ENCODE data around the gene FOXJ1.

FOXJ1 gene

DNA sequence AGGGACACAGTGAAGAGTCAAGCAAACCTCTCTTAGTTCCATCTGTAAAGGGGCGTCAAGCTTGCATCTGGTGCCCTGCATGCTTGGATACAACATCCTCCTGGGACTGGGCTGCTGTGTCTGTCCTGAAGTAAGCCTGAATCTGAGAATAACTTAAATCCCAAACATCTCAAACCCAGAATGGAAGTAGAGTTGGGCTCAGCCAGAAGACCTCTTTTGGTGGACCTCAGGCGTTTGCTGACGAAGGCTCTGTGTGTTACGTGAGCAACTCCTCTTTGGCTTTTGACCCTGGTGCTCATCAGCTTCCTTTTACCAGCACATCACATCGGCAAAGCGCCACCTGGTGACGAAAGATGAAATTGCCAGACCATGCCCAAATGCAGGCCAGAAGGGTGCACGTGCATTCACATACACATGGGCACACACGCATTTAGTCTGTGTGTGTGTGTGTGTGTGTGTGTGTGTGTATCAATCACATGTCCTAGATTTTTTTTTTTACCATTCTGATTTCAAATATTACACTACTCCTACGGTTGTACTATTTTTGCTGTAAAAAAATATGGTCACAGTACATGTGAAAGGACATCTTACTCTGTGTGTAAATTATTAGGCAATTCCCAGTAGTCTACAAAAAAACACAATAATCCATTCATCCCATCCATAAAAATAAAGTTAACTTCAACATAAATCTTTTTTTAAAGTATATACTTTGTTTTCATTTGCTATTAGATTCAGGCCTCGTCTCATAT lies 41.1 kb upstream of the FOXJ1 start:
- TF ChIP-seq, protein P1, sequence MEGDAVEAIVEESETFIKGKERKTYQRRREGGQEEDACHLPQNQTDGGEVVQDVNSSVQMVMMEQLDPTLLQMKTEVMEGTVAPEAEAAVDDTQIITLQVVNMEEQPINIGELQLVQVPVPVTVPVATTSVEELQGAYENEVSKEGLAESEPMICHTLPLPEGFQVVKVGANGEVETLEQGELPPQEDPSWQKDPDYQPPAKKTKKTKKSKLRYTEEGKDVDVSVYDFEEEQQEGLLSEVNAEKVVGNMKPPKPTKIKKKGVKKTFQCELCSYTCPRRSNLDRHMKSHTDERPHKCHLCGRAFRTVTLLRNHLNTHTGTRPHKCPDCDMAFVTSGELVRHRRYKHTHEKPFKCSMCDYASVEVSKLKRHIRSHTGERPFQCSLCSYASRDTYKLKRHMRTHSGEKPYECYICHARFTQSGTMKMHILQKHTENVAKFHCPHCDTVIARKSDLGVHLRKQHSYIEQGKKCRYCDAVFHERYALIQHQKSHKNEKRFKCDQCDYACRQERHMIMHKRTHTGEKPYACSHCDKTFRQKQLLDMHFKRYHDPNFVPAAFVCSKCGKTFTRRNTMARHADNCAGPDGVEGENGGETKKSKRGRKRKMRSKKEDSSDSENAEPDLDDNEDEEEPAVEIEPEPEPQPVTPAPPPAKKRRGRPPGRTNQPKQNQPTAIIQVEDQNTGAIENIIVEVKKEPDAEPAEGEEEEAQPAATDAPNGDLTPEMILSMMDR (conservative IDR thresholded peaks at IDR 0.05; ENCODE audit: low read depth), result peak; percentile 93
- CTCF ChIA-PET, result interaction anchor here (0.5 to 6.2 kb wide), 22 partner anchors 8 to 874 kb away, joined by 3 to 31 read pairs (median 4); no protein-coding TSS in a partner anchor
- DNase-seq (ENCODE audit: low spot score), result peak; percentile 86
- no peak overlapping the region for H3K27ac ChIP-seq
- POLR2A ChIA-PET (ENCODE audit: low non-redundant PET), result no interaction called here

DNA sequence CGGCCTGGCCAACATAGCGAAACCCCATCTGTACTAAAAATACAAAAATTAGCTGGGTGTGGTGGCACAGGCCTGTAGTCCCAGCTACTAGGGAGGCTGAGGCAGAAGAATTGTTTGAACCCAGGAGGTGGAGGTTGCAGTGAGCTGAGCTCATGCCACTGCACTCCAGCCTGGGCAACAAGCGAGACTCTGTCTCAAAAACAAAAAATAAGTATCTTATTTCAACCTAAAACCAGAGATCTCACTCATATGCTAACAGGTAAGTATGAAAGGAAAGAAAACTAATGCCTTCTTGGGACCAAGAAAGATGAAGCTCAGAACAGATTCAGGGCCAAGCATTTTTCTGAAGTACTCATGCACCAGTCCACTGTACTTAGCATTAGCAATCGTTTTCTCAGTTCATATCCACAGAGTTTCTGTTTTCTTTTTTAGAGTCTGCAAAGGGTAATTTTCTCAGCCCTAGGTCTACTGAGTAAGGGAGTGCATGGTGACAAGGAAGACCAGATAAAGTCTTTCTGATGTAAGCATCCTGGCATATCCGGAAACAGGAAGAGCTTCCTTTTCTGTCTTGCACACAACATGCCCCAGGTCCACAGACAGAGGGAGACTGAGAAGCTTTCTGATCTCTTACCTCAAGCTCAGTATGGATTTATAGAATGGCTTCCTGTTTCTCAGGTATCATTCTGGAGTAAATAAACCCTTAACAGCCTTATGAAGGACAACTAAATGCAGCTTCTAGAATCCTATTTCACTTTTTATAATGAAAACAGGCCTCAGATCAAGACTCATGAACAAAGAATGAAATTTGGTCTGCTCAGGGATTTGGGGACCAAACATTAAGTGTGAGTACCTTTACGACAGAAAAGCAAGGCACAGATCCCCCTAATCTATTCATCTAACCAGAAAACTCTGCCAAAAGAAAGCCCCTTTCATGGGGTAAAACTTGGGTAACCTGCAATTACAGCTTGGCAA lies 38.7 kb upstream of the FOXJ1 start:
- no peak for DNase-seq (ENCODE audit: low spot score)
- TF ChIP-seq, protein P1 (conservative IDR thresholded peaks at IDR 0.05; ENCODE audit: low read depth), result no peak
- H3K27ac ChIP-seq, result no peak overlapping the region
- POLR2A ChIA-PET (ENCODE audit: low non-redundant PET), result no interaction called here
- CTCF ChIA-PET, result interaction anchor here (0.6 to 6.2 kb wide), 10 partner anchors 9 to 218 kb away, joined by 3 to 31 read pairs (median 3); no protein-coding TSS in a partner anchor

DNA sequence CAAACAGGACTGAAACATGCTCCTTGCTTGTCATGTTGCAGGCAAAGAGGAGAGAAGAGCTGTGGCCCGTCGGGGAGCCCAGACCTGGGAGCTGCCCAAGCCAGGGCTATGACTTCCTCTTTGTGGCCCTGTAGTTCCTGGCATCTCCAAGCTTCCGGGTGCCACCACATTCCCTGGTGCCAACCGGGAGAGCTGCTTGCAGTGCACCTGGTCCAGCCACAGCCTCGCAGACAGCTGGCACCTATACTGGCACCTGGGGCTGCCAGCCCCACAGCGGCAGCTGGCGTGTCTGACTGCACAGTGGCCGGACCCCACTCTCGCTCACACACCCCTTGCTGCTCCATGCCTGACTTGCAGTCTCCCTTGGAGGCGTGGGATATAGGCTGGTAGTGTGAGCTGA lies 37.1 kb upstream of the FOXJ1 start:
- no peak overlapping the region for H3K27ac ChIP-seq
- CTCF ChIA-PET, result interaction anchor here (0.6 to 6.2 kb wide), 5 partner anchors 9 to 1611 kb away, joined by 3 to 31 read pairs (median 4); partner anchors contain the start of gene CD300H
- DNase-seq (ENCODE audit: low spot score), result no peak
- TF ChIP-seq, protein P1 (conservative IDR thresholded peaks at IDR 0.05; ENCODE audit: low read depth), result no peak
- POLR2A ChIA-PET (ENCODE audit: low non-redundant PET), result no interaction called here

DNA sequence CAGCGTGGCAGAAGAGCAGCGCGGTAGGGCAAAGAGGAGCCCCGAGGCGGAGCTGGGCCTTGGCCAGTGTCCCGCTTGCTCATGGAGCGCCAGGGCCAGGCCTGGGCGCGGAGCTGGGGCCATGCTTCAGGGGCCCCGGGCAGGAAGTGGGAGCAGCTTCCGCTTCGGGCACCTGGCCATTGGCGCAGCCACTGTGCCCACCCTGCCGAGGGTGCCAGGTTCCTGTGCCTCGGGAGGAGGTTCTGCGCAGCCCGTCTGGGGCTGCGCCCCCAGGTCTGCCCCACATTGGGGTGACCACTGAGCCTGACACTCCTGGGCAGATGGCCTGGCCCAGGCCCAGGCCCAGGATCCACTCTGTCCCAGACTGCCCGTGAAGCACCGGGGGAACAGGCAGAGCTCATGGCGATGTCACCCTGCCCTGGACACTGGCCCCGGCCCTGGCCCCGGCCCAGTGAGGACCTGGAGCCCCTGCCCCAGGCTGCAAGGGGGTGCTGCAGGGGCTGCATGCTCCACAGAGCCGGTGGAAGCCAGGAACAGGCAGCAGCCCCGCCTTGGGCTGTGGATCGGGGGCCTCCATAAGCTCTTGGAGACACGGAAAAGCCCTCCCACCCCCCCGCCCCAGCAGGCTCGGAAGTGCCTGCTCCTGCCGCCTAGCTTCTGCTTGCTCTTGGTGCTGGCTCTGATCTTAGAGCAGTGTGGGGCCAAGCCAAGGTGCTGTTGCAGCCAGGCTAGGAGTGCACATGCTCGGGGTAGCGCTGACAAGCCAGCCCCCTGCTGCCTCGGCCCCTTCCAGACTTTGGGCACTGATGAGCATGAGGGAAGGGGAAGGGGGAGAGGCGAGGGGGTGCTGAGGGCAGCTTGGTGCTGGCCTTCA lies 35.9 kb upstream of the FOXJ1 start:
- POLR2A ChIA-PET (ENCODE audit: low non-redundant PET), result no interaction called here
- CTCF ChIA-PET, result interaction anchor here (0.6 to 6.2 kb wide), 3 partner anchors 56 to 862 kb away, joined by 4 to 31 read pairs (median 7); no protein-coding TSS in a partner anchor
- DNase-seq (ENCODE audit: low spot score), result no peak
- TF ChIP-seq, protein P1 (conservative IDR thresholded peaks at IDR 0.05; ENCODE audit: low read depth), result no peak
- H3K27ac ChIP-seq, result no peak overlapping the region

DNA sequence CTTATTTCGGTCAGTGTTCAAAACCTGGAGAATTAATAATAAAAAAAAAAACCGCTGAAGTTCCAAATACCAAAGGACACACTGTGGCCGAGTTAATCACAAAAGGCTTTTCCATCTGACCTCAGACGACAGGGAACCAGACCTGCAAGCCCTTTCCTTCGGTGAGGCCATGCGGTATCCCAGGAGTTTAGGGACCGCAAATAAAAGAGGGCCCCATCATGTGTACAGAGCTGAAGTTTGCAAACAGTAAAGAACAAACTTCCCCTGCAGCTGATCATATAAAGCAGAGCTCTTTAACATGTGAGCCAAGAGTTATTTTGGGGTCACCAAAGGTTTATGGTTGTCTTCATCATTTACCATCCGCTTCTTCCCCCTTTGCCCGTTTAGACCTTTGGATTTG lies 33.0 kb upstream of the FOXJ1 start:
- no peak for DNase-seq (ENCODE audit: low spot score)
- ChIA-PET CTCF (interaction anchor here (1.2 kb wide), 1 partner anchor 8 kb away, joined by 4 read pairs; no protein-coding TSS in a partner anchor), POLR2A (ENCODE audit: low non-redundant PET) (no interaction called here)
- H3K27ac ChIP-seq, result no peak overlapping the region
- TF ChIP-seq, protein P1 (conservative IDR thresholded peaks at IDR 0.05; ENCODE audit: low read depth), result no peak
